Ovary (tissue), 3 donors: ENCODE measurements around the gene ACER2.

Source experiments
- CTCF ChIP-seq, 3 donors: fragments of 450-650 bp in 2 of 3; fragments of 200-600 bp in 1 of 3; IDR thresholded peaks; one replicate each; pipeline versions ENCODE4 v1.5.1 to v1.8.0; 2016 to 2022; ENCODE audit warnings: antibody characterized with exemption in 3 of 3, mild to moderate bottlenecking in 1 of 3
- POLR2A ChIP-seq: fragments of 450-650 bp; IDR thresholded peaks from one replicate; pipeline ENCODE4 v1.6.1; 2017; ENCODE audit warnings: antibody characterized with exemption, mild to moderate bottlenecking, moderate library complexity
- donor health status: DM: no; HTN: no; CAD: no.

GRCh38 chr9:19409401-19410194 is 789 bp downstream of the ACER2 start:
- TF ChIP-seq CTCF (IDR thresholded peaks at IDR 0.05) = no peak
- no peak for TF ChIP-seq POLR2A
